Endothelial cell of umbilical vein (primary cell): ENCODE measurements around the gene KLHL11. TPM values are rescaled to one million over a fixed set of nuclear protein-coding genes. Genes with fewer than 3 reads are reported as not detected.

Source experiments
- BruUV-seq: library from RNA; stranded (reverse); fragments of 400-500 nt; replicated peaks from 2 replicates; lab custom pipeline; 2021; lab: Mats Ljungman, UMichigan
- CTCF ChIA-PET: fragments of 300-600, 350-600 bp; sonication (Branson Sonifier 250); formaldehyde crosslinking; loops from one replicate; lab custom pipeline; 2021; ENCODE audit warnings: antibody characterized with exemption, inconsistent platforms; lab: Charles Lee
- POLR2A ChIA-PET: fragments of 300-600, 350-600 bp; sonication (Branson Sonifier 250); formaldehyde crosslinking; loops from one replicate; lab custom pipeline; 2021; ENCODE audit warnings: antibody characterized with exemption, inconsistent platforms; lab: Charles Lee
- DNase-seq: peaks from one replicate; pipeline ENCODE4 v3.0.0-alpha.2; 2011; ENCODE audit warnings: low read depth, low spot score
- FAIRE-seq: peaks from 2 replicates; lab custom pipeline; 2011; peaks lifted over from hg19 to GRCh38; lab: Jason Lieb, UNC
- H2AFZ ChIP-seq: 2 replicates; pipeline ENCODE4 v1.6.0; 2012; ENCODE audit warnings: low read depth, low read length, control low read depth, inconsistent platforms
- H3K27ac ChIP-seq: 2 replicates; pipeline ENCODE4 v1.5.1; 2011; ENCODE audit warnings: low read depth, mild to moderate bottlenecking, control low read depth, low read length, moderate library complexity; ENCODE audit not compliant: insufficient read depth
- H3K27me3 ChIP-seq, 2 experiments: 2 replicates each; pipeline versions ENCODE4 v1.6.0 to v1.6.1; 2011; ENCODE audit warnings: low read length in 2 of 2, mixed read lengths in 1 of 2; ENCODE audit not compliant: control insufficient read depth in 2 of 2, insufficient read depth in 2 of 2
- H3K36me3 ChIP-seq, 2 experiments: 2 replicates in 1 of 2; 3 replicates in 1 of 2; pipeline ENCODE4 v1.5.1; 2011; ENCODE audit warnings: low read length in 2 of 2, mild to moderate bottlenecking in 1 of 2, moderate library complexity in 1 of 2; ENCODE audit not compliant: control insufficient read depth in 2 of 2, insufficient read depth in 2 of 2; ENCODE audit errors: extremely low read depth in 1 of 2
- H3K4me1 ChIP-seq: 3 replicates; pipeline ENCODE4 v1.5.1; 2011; ENCODE audit warnings: mild to moderate bottlenecking, low read length; ENCODE audit not compliant: control insufficient read depth, insufficient read depth; ENCODE audit errors: extremely low read depth
- H3K4me2 ChIP-seq: 2 replicates; pipeline ENCODE4 v1.6.1; 2011; ENCODE audit warnings: low read length, control low read depth, mixed read lengths; ENCODE audit not compliant: insufficient read depth
- H3K4me3 ChIP-seq, 3 experiments: fragments of 200-600 bp in 1 of 3; sonication (generic), shearing (Covaris generic) in 1 of 3; replicated peaks in 1 of 3; 2 replicates each; pipeline ENCODE4 v1.5.1; 2011 to 2016; ENCODE audit warnings: control low read depth in 3 of 3, low read length in 3 of 3, mild to moderate bottlenecking in 2 of 3, inconsistent platforms in 1 of 3, low read depth in 1 of 3, moderate library complexity in 1 of 3; ENCODE audit not compliant: insufficient read depth in 1 of 3
- H3K79me2 ChIP-seq: 2 replicates; pipeline ENCODE4 v1.6.0; 2012; ENCODE audit warnings: low read length, inconsistent platforms; ENCODE audit not compliant: control insufficient read depth, insufficient read depth
- H3K9ac ChIP-seq: replicated peaks from 2 replicates; pipeline ENCODE3; 2011; ENCODE audit warnings: low read length, control low read depth; ENCODE audit not compliant: insufficient read depth; ENCODE audit errors: extremely low read depth
- H3K9me1 ChIP-seq: replicated peaks from 3 replicates; pipeline ENCODE4 v1.6.0; 2011; ENCODE audit warnings: mild to moderate bottlenecking, low read length; ENCODE audit not compliant: control insufficient read depth, insufficient read depth; ENCODE audit errors: extremely low read depth
- H3K9me3 ChIP-seq: replicated peaks from 2 replicates; pipeline ENCODE4 v1.5.1; 2012; ENCODE audit warnings: low read length, inconsistent platforms; ENCODE audit not compliant: control insufficient read depth, insufficient read depth
- H4K20me1 ChIP-seq: replicated peaks from 2 replicates; pipeline ENCODE3; 2011; ENCODE audit warnings: mild to moderate bottlenecking, low read length; ENCODE audit not compliant: control insufficient read depth, insufficient read depth; ENCODE audit errors: extremely low read depth
- CTCF ChIP-seq, 2 donors: IDR thresholded peaks; 1 replicate in 1 of 2; 2 replicates in 1 of 2; pipeline ENCODE4 v1.5.1; 2011; ENCODE audit warnings: low read length in 2 of 2, mild to moderate bottlenecking in 2 of 2, moderate library complexity in 2 of 2, control low read depth in 1 of 2, inconsistent platforms in 1 of 2, low read depth in 1 of 2; ENCODE audit not compliant: insufficient read depth in 1 of 2; ENCODE audit errors: extremely low read depth in 1 of 2
- FOS ChIP-seq: IDR thresholded peaks from 2 replicates; pipeline ENCODE4 v1.6.1; 2011; ENCODE audit warnings: mild to moderate bottlenecking, low read length, moderate library complexity, borderline replicate concordance; ENCODE audit not compliant: insufficient read depth
- GATA2 ChIP-seq: IDR thresholded peaks from 2 replicates; pipeline ENCODE4 v1.7.0; 2011; ENCODE audit warnings: low read depth, mild to moderate bottlenecking, moderate library complexity, mixed read lengths, low read length; ENCODE audit not compliant: insufficient read length, insufficient read depth
- JUN ChIP-seq: IDR thresholded peaks from 2 replicates; pipeline ENCODE4 v1.6.1; 2011; ENCODE audit warnings: borderline replicate concordance, low read depth; ENCODE audit not compliant: insufficient read length, insufficient read depth
- MYC ChIP-seq: IDR thresholded peaks from one replicate; pipeline ENCODE4 v1.6.1; 2011; ENCODE audit warnings: mild to moderate bottlenecking, low read depth, low read length
- POLR2AphosphoS5 ChIP-seq: IDR thresholded peaks from 2 replicates; pipeline ENCODE4 v1.6.1; 2012; ENCODE audit warnings: low read depth, mild to moderate bottlenecking, control low read depth, low read length, moderate library complexity; ENCODE audit not compliant: insufficient read depth
- dilution Hi-C: fragments of 300-500 bp; cut with MboI; formaldehyde crosslinking; loops from one replicate; pipeline ENCODE4 v1.15.0; 2019; ENCODE audit warnings: low sequenced_read_pairs; ENCODE audit not compliant: extremely low pct_ligation_motif_present
- intact Hi-C: fragments of 100-400 bp; cut with micrococcal nuclease; formaldehyde crosslinking; loops from one replicate; pipeline ENCODE4 v1.10.0; 2022
- polyA plus RNA-seq, 4 experiments: library from polyadenylated mRNA; depleted of rRNA in 3 of 4; stranded (reverse) in 3 of 4; unstranded in 1 of 4; fragments of >200 nt; gene quantifications; 2 replicates each; pipeline versions ENCODE4 v1.2.1 to v1.2.3, GENCODE V29; 2011 to 2012; ENCODE audit warnings: missing spikeins in 1 of 4
- total RNA-seq: library from RNA; stranded (reverse); gene quantifications from 2 replicates; pipeline ENCODE4 v1.2.3, GENCODE V29; 2021

The KLHL11 gene
- total and polyA plus RNA-seq, 2 donors (not counting 3 experiments of a cell fraction or from before 2014, with no cell fraction given), result 3.1 to 11.0 TPM

GRCh38 chr17:41907633-41908539 lies 42.7 kb upstream of the KLHL11 start:
- Histone ChIP-seq H3K79me2 (peaks cover 26% of the 10 kb centered on the region), H3K4me2 (no peak overlapping the region), H3K9ac (no peak overlapping the region), H3K4me3 (no peak overlapping the region), H3K36me3 (peaks cover 38 to 67% of the 10 kb centered on the region in 2 experiments), H3K4me1 (no peaks in the 10 kb centered on the region), H3K27me3 (no peaks in the 10 kb centered on the region), H3K27ac (no peak overlapping the region), H3K9me1 (no peaks in the 10 kb centered on the region), H2AFZ (no peak overlapping the region), H3K9me3 (no peaks in the 10 kb centered on the region), H4K20me1 (no peaks in the 10 kb centered on the region)
- FAIRE-seq, result no peak
- POLR2A ChIA-PET, result interaction anchor here (0.6 kb wide), 1 partner anchor 122 kb away, joined by 3 read pairs; no protein-coding TSS in a partner anchor
- no peak for DNase-seq
- no TSS peak for BruUV-seq
- dilution Hi-C loops (no loop called here), intact Hi-C loops (no loop called here)
- TF ChIP-seq JUN, result no peak
- CTCF ChIA-PET, result no interaction called here

GRCh38 chr17:41907185-41907556 lies 41.9 kb upstream of the KLHL11 start:
- POLR2A ChIA-PET, result interaction anchor here (0.6 kb wide), 1 partner anchor 121 kb away, joined by 3 read pairs; no protein-coding TSS in a partner anchor
- no peaks in the 10 kb centered on the region for H3K27me3 ChIP-seq
- H4K20me1 ChIP-seq, result no peaks in the 10 kb centered on the region
- H2AFZ ChIP-seq, result no peak overlapping the region
- CTCF ChIA-PET, result no interaction called here
- TF ChIP-seq GATA2 (no peak), FOS (no peak), CTCF (IDR thresholded peaks at IDR 0.05; ENCODE audit: extremely low read depth in 1 of 2, insufficient read depth in 1 of 2, low read depth in 1 of 2, low read length in 2 of 2) (no peak), POLR2AphosphoS5 (no peak), MYC (no peak)
- dilution Hi-C loops, result no loop called here
- intact Hi-C loops, result no loop called here
- H3K4me2 ChIP-seq, result no peak overlapping the region
- H3K27ac ChIP-seq, result no peak overlapping the region
- FAIRE-seq, result no peak
- no peaks in the 10 kb centered on the region for H3K9me1 ChIP-seq
- no TSS peak for BruUV-seq
- no peaks in the 10 kb centered on the region for H3K4me1 ChIP-seq
- no peak overlapping the region for H3K9ac ChIP-seq
- no peaks in the 10 kb centered on the region for H3K9me3 ChIP-seq
- DNase-seq, result no peak
- peaks cover 36 to 67% of the 10 kb centered on the region in 2 experiments for H3K36me3 ChIP-seq
- H3K4me3 ChIP-seq, result no peak overlapping the region
- H3K79me2 ChIP-seq, result peaks cover 19% of the 10 kb centered on the region
